ENCODE results near the gene SLC26A1. TPM values are rescaled to one million over a fixed set of nuclear protein-coding genes. Genes with fewer than 3 reads are reported as not detected.

The SLC26A1 gene
- total and polyA plus RNA-seq, 2 of the 13 experiments (the other 11 are each of a cell fraction or from before 2014, with no cell fraction given): 5.4 to 22.9 TPM

DNA sequence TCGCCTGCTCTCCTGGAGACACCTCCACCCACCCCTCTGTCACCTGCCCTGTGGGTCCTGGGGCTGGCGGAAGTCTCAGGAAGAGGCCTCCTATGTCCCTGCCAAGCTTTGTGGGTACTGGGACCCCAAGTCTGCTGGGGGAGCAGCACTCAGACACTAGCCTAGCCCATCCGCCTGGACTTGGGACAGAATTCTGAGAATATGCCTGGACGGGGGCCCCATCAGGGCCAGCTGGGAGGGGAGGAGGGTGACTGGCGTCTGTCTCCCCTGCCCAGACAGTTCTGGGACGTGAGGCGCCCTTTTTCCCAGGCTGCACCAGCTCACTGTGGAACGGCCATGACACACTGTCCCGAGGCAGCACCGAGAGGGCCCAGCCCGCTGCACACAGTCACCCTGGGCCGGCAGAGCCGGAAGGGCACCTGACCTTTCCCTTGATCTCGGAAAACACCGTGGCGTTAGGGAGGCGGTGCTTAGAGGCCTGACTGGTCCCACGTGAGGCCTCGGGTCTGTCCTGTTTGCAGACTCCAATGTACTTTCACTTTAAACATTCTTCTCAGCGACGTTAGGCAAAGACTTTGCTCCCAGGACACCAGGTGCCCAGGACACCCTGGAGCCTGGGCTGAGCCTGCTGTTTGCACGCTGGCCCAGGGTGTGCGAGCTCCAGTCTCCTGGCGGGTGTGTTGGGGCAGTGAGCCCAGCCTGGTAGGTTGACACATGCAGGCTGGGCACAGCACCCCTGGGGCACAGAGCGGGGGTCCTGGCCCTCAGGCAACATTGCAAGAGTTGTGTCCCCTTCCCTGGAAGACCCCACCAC lies 700 bp downstream of the SLC26A1 start (continued):
- TF ChIP-seq TERF1 (CRISPR knock-in tag; IDR thresholded peaks at IDR 0.05): no peak
- TF ChIP-seq SUZ12 (IDR thresholded peaks at IDR 0.05; ENCODE audit: low read depth, low read length): no peak
- TF ChIP-seq, protein P1, sequence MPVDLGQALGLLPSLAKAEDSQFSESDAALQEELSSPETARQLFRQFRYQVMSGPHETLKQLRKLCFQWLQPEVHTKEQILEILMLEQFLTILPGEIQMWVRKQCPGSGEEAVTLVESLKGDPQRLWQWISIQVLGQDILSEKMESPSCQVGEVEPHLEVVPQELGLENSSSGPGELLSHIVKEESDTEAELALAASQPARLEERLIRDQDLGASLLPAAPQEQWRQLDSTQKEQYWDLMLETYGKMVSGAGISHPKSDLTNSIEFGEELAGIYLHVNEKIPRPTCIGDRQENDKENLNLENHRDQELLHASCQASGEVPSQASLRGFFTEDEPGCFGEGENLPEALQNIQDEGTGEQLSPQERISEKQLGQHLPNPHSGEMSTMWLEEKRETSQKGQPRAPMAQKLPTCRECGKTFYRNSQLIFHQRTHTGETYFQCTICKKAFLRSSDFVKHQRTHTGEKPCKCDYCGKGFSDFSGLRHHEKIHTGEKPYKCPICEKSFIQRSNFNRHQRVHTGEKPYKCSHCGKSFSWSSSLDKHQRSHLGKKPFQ (CRISPR knock-in tag; IDR thresholded peaks at IDR 0.05; ENCODE audit: insufficient replicate concordance): peak; percentile 68
- no peak; the same call in 1 of the 2 replicates for TF ChIP-seq ZNF44 (CRISPR knock-in tag; IDR thresholded peaks at IDR 0.05)
- TF ChIP-seq ATF7-NPFF (CRISPR knock-in tag; IDR thresholded peaks at IDR 0.05; ENCODE audit: low read depth): 0 out of 2 replicates have a peak, but pooled peaks have one; percentile 26
- peak; percentile 57; the same call in 1 of the 2 replicates for TF ChIP-seq SIX1 (CRISPR knock-in tag; IDR thresholded peaks at IDR 0.05; ENCODE audit: borderline replicate concordance)
- no peak for TF ChIP-seq ARNT (IDR thresholded peaks at IDR 0.05)
- peak; percentile 81 for TF ChIP-seq THAP11 (CRISPR knock-in tag; IDR thresholded peaks at IDR 0.05)
- peak; percentile 53; the same call in 1 of the 2 replicates for TF ChIP-seq CREM (IDR thresholded peaks at IDR 0.05)
- TF ChIP-seq CREM (CRISPR knock-in tag; IDR thresholded peaks at IDR 0.05): no peak
- 0 out of 2 replicates have a peak, but pooled peaks have one; percentile 27 for TF ChIP-seq ZBTB8A (CRISPR knock-in tag; IDR thresholded peaks at IDR 0.05; ENCODE audit: borderline replicate concordance, low read depth)
- peak; percentile 94 for TF ChIP-seq SPEN (CRISPR knock-in tag; IDR thresholded peaks at IDR 0.05; ENCODE audit: low read depth)
- TF ChIP-seq SOX5 (CRISPR knock-in tag; IDR thresholded peaks at IDR 0.05; ENCODE audit: borderline replicate concordance): peak; percentile 91
- no peak for TF ChIP-seq FOXA1 (IDR thresholded peaks at IDR 0.05)
- peak; percentile 61; the same call in 1 of the 2 replicates for TF ChIP-seq FOXA1 (CRISPR knock-in tag; IDR thresholded peaks at IDR 0.05)
- TF ChIP-seq RBM22 (optimal IDR thresholded peaks at IDR 0.05; ENCODE audit: low read length): peak; percentile 40
- peak; percentile 1 for TF ChIP-seq TAF15 (IDR thresholded peaks at IDR 0.05; ENCODE audit: low read depth, low read length, poor library complexity, severe bottlenecking)
- TF ChIP-seq RARG (CRISPR knock-in tag; IDR thresholded peaks at IDR 0.05; ENCODE audit: low read depth): no peak
- TF ChIP-seq ZNF432 (CRISPR knock-in tag; IDR thresholded peaks at IDR 0.05; ENCODE audit: borderline replicate concordance): no peak
- peak; percentile 37; the same call in 1 of the 2 replicates for TF ChIP-seq KLF9 (CRISPR knock-in tag; IDR thresholded peaks at IDR 0.05; ENCODE audit: low read depth)
- TF ChIP-seq ZBTB33 (CRISPR knock-in tag; IDR thresholded peaks at IDR 0.05): peak; percentile 67
- TF ChIP-seq SNRNP70 (IDR thresholded peaks at IDR 0.05; ENCODE audit: low read depth, low read length): no peak
- 0 out of 2 replicates have a peak, but pooled peaks have one; percentile 49 for TF ChIP-seq ZNF317 (CRISPR knock-in tag; IDR thresholded peaks at IDR 0.05)
- peak; percentile 95 for TF ChIP-seq MED1 (CRISPR knock-in tag; IDR thresholded peaks at IDR 0.05)
- no peak for TF ChIP-seq ZNF251 (CRISPR knock-in tag; IDR thresholded peaks at IDR 0.05)
- TF ChIP-seq ZC3H13 (CRISPR knock-in tag; IDR thresholded peaks at IDR 0.05): peak; percentile 93

Data from HepG2 (cell line).